IPS-18c (cell line): ENCODE results near the gene MEMO1.
"Not testable (repeated sequence)": the region's sequence is repeated elsewhere in the genome, so short reads cannot be mapped to it uniquely, and the experiment has no call there.

ENCODE experiments used
- H3K4me3 ChIP-seq: 2 replicates; pipeline ENCODE4 v1.7.0; 2013; ENCODE audit warnings: low read depth, mild to moderate bottlenecking, low read length, moderate library complexity; ENCODE audit not compliant: insufficient read depth
- H3K9me3 ChIP-seq: one replicate; pipeline ENCODE4 v1.6.1; 2013; ENCODE audit warnings: mild to moderate bottlenecking, low read length, moderate library complexity; ENCODE audit not compliant: control insufficient read depth, insufficient read depth

Gene MEMO1

DNA sequence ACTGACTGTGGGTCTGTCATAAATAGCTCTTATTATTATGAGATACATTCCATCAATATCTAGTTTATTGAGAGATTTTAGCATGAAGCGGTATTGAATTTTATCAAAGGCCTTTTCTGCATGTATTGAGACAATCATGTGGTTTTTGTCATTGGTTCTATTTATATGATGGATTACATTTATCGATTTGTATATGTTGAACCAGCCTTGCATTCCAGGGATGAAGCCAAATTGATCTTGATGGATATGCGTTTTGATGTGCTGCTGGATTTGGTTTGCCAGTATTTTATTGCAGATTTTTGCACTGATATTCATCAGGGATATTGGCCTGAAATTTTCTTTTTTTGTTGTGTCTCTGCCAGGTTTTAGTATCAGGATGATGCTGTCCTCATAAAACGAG, 113.5 kb downstream of the MEMO1 start:
- H3K4me3 ChIP-seq, H3K9me3 ChIP-seq: not testable (repeated sequence)

DNA sequence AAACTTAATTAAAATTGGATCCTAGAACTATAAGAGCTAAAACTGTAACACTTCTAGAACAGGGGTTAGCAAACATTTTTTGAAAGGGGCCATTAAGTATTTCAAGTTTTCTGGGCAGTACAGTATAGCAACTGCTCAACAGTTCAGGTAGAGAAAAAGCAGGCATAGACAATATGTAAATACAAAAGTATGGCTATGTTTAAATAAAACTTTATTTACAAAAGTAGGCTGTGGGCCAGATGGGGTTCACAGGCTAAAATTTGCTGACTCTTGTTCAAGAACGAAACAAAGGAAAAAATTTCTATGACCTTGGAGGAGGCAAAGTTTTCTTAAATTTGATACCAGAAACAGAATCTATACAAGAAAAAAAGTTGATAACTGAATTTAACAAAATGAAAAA, 114.5 kb downstream of the MEMO1 start:
- Histone ChIP-seq H3K4me3 (no peak overlapping the region), H3K9me3 (no peaks in the 10 kb centered on the region)

DNA sequence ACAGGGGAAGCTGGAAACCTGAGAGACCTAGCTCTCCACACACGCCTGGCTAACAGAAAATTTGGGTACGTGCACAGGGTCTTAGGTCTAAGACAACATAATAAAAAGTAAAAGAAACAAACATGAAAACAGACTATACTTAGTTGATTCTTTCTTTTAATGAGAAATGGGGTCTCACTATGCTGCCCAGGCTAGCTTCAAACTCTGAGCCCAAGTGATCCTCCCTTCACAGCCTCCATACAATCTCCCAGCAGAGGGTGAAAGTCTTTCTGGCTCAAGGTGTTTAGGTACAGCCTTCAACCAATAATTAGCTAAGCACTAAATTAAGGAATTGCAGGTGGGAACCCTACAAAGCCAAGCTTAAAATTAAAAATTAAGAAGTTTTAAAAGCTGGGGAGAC, 116.2 kb downstream of the MEMO1 start:
- H3K4me3 ChIP-seq: no peak overlapping the region
- no peaks in the 10 kb centered on the region for H3K9me3 ChIP-seq

DNA sequence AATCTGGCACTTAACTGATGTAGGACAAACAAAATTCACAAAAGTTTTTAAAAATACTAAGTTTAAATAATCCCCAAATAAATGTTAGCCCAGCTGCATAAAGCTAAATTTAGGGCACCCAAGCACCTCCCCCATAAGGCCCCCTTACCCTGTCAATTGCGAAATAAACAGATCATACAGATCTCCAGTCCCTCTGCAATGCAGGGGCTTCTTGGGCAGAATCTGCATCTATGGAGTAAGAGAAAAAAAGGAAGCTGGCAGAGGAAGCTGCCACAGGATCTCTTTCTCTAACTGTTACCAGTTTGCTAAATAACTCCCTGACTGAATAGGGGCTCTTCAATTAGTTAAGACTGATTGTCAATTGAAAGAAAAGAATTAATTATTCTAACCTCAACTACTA, 117.7 kb downstream of the MEMO1 start:
- no peak overlapping the region for H3K4me3 ChIP-seq
- no peaks in the 10 kb centered on the region for H3K9me3 ChIP-seq

DNA sequence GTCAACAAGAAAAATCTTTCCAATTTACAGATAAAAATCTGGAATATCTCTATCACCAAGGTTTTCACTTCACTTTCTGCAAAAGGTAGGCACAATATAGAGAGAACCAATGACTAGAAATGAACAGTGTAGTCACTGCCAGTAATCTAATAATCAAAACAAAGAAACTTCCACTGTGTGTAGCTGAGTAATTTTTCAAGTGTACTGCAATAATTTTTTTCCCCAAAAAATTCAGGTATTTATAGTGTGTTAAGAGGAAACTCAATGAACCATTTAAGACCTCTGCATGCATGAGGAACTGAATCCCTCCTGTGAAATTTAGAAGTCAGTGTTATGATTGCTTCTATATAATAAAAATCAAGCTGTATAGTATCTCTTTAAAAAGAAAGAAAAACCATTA, 121.8 kb downstream of the MEMO1 start:
- Histone ChIP-seq H3K4me3 (no peak overlapping the region), H3K9me3 (no peaks in the 10 kb centered on the region)

DNA sequence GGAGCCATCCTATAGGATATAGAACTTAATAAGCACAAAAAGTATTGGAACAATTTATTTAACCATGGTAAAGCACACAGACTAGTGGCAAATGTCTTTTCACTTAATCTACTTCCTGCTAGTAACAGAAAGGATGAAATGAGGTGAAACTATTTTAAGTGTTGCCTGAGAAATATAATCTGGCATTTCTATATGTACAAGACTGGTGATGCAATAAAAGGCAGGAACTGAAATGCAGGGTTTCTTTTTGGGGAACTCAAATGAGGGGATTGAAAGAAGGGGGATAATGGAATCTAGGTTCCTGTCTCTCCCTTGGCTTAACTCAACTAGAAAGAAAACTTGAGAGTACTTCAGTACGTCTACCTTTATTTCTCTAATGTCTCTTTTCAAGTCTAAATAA, 122.3 kb downstream of the MEMO1 start:
- Histone ChIP-seq H3K4me3 (no peak overlapping the region), H3K9me3 (no peaks in the 10 kb centered on the region)

DNA sequence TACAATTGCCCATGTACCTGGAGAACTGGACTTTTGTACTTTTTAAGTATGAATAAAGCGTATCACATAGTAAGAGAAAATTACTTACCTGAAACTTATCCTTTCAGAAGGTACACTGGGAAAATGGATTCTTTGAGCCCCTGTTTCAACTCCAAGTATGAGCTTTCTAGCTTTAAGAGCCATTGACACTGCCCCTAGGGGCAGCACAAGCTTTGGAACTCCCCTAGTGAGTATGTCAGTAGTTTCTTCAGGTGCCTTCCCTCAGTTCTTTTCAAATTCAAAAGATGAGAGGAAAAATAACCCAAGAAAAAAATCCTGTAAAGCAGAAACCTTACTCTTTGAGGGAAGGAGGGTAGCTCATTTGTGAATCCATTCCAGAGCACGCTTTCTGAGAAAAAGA, 124.1 kb downstream of the MEMO1 start:
- H3K9me3 ChIP-seq: no peaks in the 10 kb centered on the region
- no peak overlapping the region for H3K4me3 ChIP-seq

DNA sequence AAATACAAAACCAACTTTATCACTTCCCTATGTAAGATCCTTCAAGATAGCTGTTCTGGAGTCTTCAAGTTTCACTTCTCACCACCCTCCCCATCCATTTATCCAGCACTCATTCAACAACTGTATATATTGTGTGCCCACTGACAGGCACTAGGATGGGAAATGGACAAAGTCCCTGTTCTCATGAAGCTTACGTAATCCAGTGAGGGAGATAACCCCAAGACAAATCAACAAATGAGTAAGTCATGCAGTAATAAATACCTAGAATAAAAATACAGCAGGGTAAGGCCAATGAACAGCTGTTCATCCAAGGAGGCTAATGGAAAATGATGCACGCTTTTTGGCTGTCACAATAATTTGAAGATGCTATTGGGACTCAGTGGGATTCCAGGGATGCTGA, 133.8 kb downstream of the MEMO1 start:
- Histone ChIP-seq H3K9me3 (no peaks in the 10 kb centered on the region), H3K4me3 (no peak overlapping the region)

DNA sequence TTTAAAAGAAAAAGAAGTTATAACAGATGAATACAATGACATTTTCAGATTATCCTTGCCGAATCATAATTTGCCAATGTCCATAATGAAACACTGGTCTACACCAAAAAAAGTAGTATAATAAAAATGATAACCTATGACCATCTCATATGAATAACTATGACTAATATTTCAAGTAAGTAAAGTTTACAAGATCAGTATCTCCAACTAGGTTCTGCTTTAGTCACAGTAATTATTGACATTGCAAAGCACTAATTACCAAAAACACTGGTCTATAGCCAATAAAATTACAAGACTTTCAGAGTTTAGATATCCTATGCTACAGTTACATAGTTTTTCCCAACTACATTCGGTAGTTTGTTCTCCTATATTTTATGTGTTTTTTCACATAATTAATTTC, 136.7 kb downstream of the MEMO1 start:
- H3K4me3 ChIP-seq: no peak overlapping the region
- H3K9me3 ChIP-seq: no peaks in the 10 kb centered on the region

DNA sequence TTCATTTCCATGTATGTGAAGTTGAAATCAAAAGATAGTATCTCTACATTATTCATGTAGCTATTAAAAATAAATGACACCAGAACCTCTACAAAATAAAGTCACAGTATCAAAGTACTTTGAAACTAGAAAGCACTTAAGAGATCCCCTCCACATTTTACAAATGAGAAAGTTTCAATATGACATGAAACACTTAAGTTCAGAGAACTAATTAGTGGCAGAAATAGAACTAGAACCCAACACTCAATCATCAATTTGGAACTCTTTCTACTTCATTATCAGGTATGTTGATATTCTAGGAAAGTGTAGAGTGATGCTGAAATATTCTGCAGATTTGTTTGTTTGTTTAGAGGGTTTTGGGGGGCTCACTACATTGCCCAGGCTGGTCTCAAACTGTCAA, 145.6 kb downstream of the MEMO1 start:
- no peaks in the 10 kb centered on the region for H3K9me3 ChIP-seq

DNA sequence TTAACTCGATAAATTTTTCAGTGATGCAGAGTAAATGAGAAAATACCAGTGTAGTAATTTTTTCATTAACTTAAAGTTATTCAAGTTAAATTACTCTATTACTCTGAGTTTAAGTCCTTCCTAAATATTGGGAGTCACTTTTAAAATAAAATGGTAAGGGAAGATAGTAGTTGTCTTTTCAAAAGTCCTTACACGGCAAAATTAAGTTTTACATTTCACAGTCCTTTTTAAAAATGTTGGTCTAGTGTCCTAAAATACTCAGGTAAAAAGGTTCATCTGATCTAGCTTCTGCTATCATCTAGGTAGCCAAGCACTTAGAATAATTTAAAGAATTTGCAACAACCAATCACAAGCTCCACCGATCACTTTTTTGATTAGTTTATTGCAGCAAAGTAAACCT, 146.9 kb downstream of the MEMO1 start:
- Histone ChIP-seq H3K9me3 (no peaks in the 10 kb centered on the region), H3K4me3 (no peak overlapping the region)

More for the DNA sequence above, 145.6 kb downstream of the MEMO1 start:
- H3K4me3 ChIP-seq: no peak overlapping the region

DNA sequence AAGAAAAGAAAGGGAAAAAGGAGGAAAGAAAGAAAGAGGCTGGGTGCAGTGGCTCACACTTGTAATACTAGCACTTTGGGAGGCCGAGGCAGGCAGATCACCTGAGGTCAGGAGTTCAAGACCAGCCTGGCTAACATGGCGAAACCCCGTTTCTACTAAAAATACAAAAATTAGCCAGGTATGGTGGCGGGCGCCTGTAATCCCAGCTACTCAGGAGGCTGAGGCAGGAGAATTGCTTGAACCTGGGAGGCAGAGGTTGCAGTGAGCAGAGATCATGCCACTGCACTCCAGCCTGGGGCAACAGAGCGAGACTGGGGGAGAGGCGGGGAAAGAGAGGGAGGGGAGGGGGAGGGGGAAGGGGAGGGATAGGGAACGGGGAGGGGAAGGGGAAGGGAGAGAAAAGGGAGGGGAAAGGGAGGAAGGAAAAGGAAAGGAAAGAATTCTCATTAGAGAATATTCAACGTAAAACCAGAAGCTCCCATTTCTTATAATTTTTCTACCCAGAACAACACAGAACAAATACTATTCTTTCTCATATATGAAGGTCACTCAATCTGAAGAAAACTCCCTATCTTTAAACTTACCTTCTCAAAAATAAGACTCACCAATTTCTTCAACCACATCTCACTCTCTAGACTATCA, 147.7 kb downstream of the MEMO1 start:
- not testable (repeated sequence) for H3K9me3 ChIP-seq, H3K4me3 ChIP-seq

DNA sequence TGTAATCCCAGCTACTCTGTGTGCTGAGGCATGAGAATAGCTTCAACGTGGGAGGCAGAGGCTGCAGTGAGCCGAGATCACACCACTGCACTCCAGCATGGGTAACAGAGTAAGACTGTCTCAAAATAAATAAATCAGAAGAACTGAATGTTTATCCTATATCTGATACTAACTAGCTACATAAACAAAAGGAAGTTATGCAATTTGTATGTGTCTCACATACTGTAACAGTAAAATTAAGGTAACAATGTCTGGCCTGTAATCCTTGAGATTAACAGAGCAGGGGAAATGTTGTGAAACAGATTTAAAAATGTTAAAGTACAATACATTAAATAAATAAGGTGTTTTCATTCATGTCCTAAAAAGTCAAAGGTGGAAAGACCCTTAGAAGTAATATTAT, 150.8 kb downstream of the MEMO1 start:
- no peaks in the 10 kb centered on the region for H3K9me3 ChIP-seq
- no peak overlapping the region for H3K4me3 ChIP-seq

DNA sequence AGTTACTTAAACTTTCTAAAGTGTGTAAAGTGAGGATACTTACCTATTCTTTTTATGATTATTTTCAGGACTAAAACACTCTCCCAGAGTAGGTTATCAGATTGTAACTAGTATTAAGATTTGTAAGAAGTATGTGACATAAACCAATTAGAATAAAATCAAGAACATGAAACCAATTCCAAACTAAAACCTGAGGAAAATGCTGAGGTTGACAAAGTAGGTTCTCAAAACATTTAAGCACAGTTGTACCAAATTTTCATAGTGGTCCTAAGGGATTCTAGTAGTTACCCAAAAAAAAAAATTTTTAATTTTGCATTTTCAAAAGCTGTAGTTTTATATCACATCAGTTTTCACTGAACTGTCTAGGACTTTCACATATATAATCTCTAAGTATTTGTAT, 157.3 kb downstream of the MEMO1 start:
- Histone ChIP-seq H3K9me3 (no peaks in the 10 kb centered on the region), H3K4me3 (no peak overlapping the region)

DNA sequence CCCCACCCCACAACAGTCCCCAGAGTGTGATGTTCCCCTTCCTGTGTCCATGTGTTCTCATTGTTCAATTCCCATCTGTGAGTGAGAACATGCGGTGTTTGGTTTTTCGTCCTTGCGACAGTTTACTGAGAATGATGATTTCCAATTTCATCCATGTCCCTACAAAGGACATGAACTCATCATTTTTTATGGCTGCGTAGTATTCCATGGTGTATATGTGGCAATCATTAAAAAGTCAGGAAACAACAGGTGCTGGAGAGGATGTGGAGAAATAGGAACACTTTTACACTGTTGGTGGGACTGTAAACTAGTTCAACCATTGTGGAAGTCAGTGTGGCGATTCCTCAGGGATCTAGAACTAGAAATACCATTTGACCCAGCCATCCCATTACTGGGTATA, 168.7 kb downstream of the MEMO1 start:
- not testable (repeated sequence) for H3K9me3 ChIP-seq, H3K4me3 ChIP-seq

DNA sequence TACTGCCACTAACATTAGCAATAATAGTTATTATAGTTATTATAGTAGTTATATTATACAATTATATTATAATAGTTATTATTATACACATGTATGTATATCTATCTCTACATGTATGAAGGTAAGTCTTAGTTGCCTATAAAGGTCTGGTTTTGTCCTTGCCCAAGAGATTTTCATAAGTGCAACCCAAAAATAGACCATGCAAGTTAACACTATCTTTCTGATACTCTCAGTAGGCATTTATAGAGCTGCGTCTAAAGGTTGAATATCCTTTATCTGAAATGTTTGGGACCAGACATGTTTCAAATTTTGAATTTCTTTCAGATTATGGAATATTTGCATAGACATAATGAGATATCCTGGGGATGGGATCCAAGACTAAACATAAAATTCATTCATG, 175.4 kb downstream of the MEMO1 start:
- no peak overlapping the region for H3K4me3 ChIP-seq
- no peaks in the 10 kb centered on the region for H3K9me3 ChIP-seq

DNA sequence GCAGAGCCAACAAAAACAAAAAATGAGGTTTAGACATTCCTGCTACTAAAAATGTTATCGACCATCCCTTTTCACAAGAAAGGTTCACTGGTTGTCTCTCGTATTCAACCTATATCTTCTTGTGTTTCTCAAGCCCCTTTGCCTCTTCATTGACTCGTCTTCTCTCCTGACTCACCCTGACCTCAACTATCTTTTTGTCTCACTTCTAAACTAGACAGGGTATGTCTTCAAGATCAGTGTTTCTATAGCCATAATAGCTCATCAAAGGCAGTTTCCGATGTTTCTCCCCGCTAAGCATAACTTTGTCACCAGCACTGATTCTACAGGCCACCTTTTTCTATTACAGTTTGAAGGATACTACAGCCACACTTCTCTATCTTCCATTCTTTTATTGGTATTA, 178.4 kb downstream of the MEMO1 start:
- peaks cover 2% of the 10 kb centered on the region for H3K9me3 ChIP-seq
- H3K4me3 ChIP-seq: no peak overlapping the region

DNA sequence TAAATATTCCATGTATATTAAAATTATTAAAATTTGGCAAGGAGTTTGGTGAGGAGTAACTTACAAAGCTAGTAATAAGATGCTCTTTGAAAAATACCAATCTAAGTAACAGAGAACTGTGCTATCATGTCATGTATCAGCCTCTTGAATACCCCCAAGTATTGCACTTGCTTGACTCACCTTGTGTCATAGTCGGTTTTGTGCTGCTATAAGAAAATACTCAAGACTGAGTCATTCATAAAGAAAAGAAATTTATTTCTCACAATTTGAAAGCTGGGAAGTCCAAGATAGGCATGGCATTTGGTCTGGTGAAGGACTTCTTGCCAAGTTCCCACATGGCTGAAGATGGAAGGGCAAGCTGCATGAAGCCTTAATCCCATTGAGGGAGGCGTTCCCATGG, 179.2 kb downstream of the MEMO1 start:
- Histone ChIP-seq H3K4me3 (no peak overlapping the region), H3K9me3 (peaks cover 2% of the 10 kb centered on the region)

DNA sequence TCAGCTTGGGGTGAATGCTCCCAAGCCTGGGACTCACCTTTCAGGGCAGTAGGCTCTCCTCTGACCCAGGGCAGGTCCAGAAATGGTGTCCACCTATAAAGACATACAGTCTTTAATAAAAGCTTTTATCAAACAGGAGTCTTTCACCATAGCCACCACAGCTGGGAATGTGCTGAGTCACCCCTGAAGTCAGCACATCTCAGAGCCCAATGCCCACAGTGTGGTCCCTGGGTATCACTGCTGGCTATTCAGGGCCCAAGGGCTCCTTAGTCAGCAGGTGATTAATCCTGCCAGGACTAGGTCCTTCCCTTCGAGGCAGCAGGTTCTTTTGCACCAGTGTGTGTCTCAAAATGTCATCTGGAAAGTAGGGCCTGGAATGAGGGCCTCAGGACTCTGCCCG, 181.9 kb downstream of the MEMO1 start:
- H3K4me3 ChIP-seq: no peak overlapping the region
- H3K9me3 ChIP-seq: peaks cover 2% of the 10 kb centered on the region
